Activated CD4-positive, alpha-beta T cell treated with anti-CD3 and anti-CD28 coated beads, Interleukin-2, amount 50 U/mL, for 16 hours (primary cell): ENCODE data around the gene TTLL9.

Source experiments
- DNase-seq: peaks from one replicate; pipeline ENCODE4 v3.0.0-alpha.2; 2020

The TTLL9 gene

GRCh38 chr20:31988430-31989015 lies 118.1 kb downstream of the TTLL9 start:
- DNase-seq = no peak

DNA sequence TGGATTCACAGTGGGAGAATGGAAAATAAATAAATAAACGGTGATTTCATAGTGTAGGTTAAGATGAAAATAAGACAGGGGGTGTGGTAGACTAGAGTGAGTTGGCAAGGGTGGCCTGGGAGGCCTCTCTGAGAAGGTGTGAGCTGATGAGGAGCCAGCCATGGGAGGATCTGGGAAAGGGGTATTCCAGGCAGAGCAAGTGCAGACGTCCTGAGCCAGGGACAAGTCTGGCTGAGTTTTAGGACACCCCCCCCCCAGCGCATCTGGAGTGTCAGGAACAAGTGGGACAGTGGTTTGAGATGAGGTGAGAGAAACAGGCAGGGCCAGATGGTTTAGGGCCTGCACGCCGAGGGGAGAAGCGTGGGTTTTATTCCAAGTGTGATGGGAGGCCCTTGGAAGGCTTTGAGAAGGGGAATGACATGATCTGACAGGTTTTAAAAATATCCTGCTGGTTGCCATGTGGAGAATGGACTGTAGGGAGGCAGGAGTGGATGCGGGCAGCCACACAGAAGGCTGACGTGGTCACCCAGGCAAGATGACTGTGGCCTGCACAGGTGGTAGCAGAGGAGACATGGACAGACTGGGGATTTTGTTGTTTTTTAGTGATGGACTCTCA lies 118.7 kb downstream of the TTLL9 start:
- no peak for DNase-seq

- DNase-seq = no peak
Measured at GRCh38 chr20:31990641-31991338, 120.4 kb downstream of the TTLL9 start.

DNA sequence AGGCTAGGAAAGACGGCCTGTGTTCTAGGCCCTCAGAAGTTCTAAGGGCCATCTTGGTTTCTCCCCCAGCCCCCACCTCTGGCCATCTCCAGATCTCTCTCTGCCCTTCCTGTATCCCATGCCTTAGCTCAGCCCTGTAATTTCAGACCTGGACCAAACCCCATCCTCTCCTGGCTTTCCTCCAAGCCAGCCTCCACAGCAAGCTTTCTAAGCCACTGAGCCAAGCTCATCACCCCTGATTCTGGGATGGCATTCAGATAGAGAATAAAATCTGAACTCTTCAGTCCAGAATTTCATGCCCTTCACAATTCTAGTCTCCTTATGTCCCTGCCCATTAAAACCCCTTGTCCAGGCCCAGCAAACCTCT lies 120.9 kb downstream of the TTLL9 start:
- DNase-seq = no peak

GRCh38 chr20:31992086-31992485 lies 121.7 kb downstream of the TTLL9 start:
- DNase-seq = no peak
